ENCODE data around the gene MGAT3. TPM values are rescaled to one million over a fixed set of nuclear protein-coding genes. Genes with fewer than 3 reads are reported as not detected.

The MGAT3 gene
- polyA plus RNA-seq, 1 donor from 2014 or later, result 29.1 TPM

GRCh38 chr22:39463931-39464390 lies 7.1 kb downstream of the MGAT3 start:
- no peaks in the 10 kb centered on the region for H4K20me1 ChIP-seq (ENCODE audit: insufficient read depth)
- no peaks in the 10 kb centered on the region for H3K36me3 ChIP-seq (ENCODE audit: insufficient read depth, low read length)
- H3K4me2 ChIP-seq (ENCODE audit: low read length), result no peak overlapping the region
- no peaks in the 10 kb centered on the region for H3K9me3 ChIP-seq (ENCODE audit: low read length)
- no peak overlapping the region for H2AFZ ChIP-seq (ENCODE audit: low read depth, low read length)
- no peaks in the 10 kb centered on the region for H3F3A ChIP-seq (ENCODE audit: insufficient read depth, low read length, poor library complexity, severe bottlenecking)
- H3K9ac ChIP-seq (ENCODE audit: low read length), result no peak overlapping the region
- no peak overlapping the region for H3K27ac ChIP-seq (ENCODE audit: low read length)
- H3K79me2 ChIP-seq (replicated peaks; ENCODE audit: insufficient read depth, low read length), result peaks cover 27% of the 10 kb centered on the region
- H3K27me3 ChIP-seq (ENCODE audit: insufficient read depth, low read depth, low read length), result no peaks in the 10 kb centered on the region
- TF ChIP-seq MXI1 (conservative IDR thresholded peaks at IDR 0.05; ENCODE audit: poor library complexity, severe bottlenecking) (no peak), EZH2 (IDR thresholded peaks at IDR 0.05; ENCODE audit: borderline replicate concordance, insufficient read depth, low read length, poor library complexity, severe bottlenecking) (no peak), CTCF (IDR thresholded peaks at IDR 0.05; ENCODE audit: poor library complexity, severe bottlenecking) (no peak), SMC3 (conservative IDR thresholded peaks at IDR 0.05; ENCODE audit: poor library complexity) (no peak), POLR2AphosphoS5 (IDR thresholded peaks at IDR 0.05) (no peak), RAD21 (conservative IDR thresholded peaks at IDR 0.05) (no peak), TAF1 (IDR thresholded peaks at IDR 0.05; ENCODE audit: low read depth) (no peak), EP300 (conservative IDR thresholded peaks at IDR 0.05; ENCODE audit: poor library complexity, severe bottlenecking) (no peak)
- TF ChIP-seq, protein P1, sequence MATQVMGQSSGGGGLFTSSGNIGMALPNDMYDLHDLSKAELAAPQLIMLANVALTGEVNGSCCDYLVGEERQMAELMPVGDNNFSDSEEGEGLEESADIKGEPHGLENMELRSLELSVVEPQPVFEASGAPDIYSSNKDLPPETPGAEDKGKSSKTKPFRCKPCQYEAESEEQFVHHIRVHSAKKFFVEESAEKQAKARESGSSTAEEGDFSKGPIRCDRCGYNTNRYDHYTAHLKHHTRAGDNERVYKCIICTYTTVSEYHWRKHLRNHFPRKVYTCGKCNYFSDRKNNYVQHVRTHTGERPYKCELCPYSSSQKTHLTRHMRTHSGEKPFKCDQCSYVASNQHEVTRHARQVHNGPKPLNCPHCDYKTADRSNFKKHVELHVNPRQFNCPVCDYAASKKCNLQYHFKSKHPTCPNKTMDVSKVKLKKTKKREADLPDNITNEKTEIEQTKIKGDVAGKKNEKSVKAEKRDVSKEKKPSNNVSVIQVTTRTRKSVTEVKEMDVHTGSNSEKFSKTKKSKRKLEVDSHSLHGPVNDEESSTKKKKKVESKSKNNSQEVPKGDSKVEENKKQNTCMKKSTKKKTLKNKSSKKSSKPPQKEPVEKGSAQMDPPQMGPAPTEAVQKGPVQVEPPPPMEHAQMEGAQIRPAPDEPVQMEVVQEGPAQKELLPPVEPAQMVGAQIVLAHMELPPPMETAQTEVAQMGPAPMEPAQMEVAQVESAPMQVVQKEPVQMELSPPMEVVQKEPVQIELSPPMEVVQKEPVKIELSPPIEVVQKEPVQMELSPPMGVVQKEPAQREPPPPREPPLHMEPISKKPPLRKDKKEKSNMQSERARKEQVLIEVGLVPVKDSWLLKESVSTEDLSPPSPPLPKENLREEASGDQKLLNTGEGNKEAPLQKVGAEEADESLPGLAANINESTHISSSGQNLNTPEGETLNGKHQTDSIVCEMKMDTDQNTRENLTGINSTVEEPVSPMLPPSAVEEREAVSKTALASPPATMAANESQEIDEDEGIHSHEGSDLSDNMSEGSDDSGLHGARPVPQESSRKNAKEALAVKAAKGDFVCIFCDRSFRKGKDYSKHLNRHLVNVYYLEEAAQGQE (IDR thresholded peaks at IDR 0.05; ENCODE audit: borderline replicate concordance), result no peak
- H3K4me3 ChIP-seq (ENCODE audit: low read length), result no peak overlapping the region
- H3K9me2 ChIP-seq (ENCODE audit: insufficient read depth, low read length), result no peaks in the 10 kb centered on the region

GRCh38 chr22:39466228-39467006 lies 9.6 kb downstream of the MGAT3 start:
- Histone ChIP-seq H3K9me2 (ENCODE audit: insufficient read depth, low read length) (no peaks in the 10 kb centered on the region), H3K4me3 (ENCODE audit: low read length) (no peak overlapping the region), H2AFZ (ENCODE audit: low read depth, low read length) (no peak overlapping the region), H3K27ac (ENCODE audit: low read length) (no peak overlapping the region), H3K36me3 (ENCODE audit: insufficient read depth, low read length) (no peaks in the 10 kb centered on the region), H3K9me3 (ENCODE audit: low read length) (no peaks in the 10 kb centered on the region), H3K9ac (ENCODE audit: low read length) (no peak overlapping the region), H4K20me1 (ENCODE audit: insufficient read depth) (no peaks in the 10 kb centered on the region), H3F3A (ENCODE audit: insufficient read depth, low read length, poor library complexity, severe bottlenecking) (no peaks in the 10 kb centered on the region), H3K79me2 (replicated peaks; ENCODE audit: insufficient read depth, low read length) (peaks cover 10% of the 10 kb centered on the region), H3K4me2 (ENCODE audit: low read length) (no peak overlapping the region), H3K27me3 (ENCODE audit: insufficient read depth, low read depth, low read length) (no peaks in the 10 kb centered on the region)
- TF ChIP-seq, protein P1 (IDR thresholded peaks at IDR 0.05; ENCODE audit: borderline replicate concordance), result no peak

Measured in neural cell (in vitro differentiated cells).